Muscle of leg (tissue), 11 donors: ENCODE measurements around the gene CCDC27. TPM values are rescaled to one million over a fixed set of nuclear protein-coding genes. Genes with fewer than 3 reads are reported as not detected.

ENCODE experiments used
- DNase-seq: peaks from one replicate; pipeline ENCODE4 v3.0.0; 2013
- H3K27ac ChIP-seq: one replicate; pipeline ENCODE4 v1.5.1; 2013; ENCODE audit warnings: mild to moderate bottlenecking, low read length, control low read depth
- H3K27me3 ChIP-seq: one replicate; pipeline ENCODE4 v1.6.1; 2013; ENCODE audit warnings: low read length; ENCODE audit not compliant: control insufficient read depth, insufficient read depth
- H3K36me3 ChIP-seq: one replicate; pipeline ENCODE4 v1.6.1; 2013; ENCODE audit warnings: low read length; ENCODE audit not compliant: control insufficient read depth, insufficient read depth
- H3K4me1 ChIP-seq: one replicate; pipeline ENCODE4 v1.6.1; 2013; ENCODE audit warnings: low read length; ENCODE audit not compliant: control insufficient read depth, insufficient read depth
- H3K4me3 ChIP-seq: one replicate; pipeline ENCODE4 v1.5.1; 2013; ENCODE audit warnings: low read length, control low read depth
- H3K9me3 ChIP-seq: replicated peaks from 2 replicates; pipeline ENCODE4 v1.6.1; 2013; ENCODE audit warnings: low read depth, low read length; ENCODE audit not compliant: control insufficient read depth
- WGBS: methylation state at CpG from one replicate; pipeline ENCODE4 v1.1.5; 2013; ENCODE audit warnings: missing lambda C conversion rate; ENCODE audit not compliant: insufficient coverage; 5-methylcytosine and 5-hydroxymethylcytosine counted together
- polyA plus RNA-seq, 8 donors: library from polyadenylated mRNA; unstranded; fragments of 120-200 nt; gene quantifications; one replicate each; pipeline versions ENCODE4 v1.2.1 to v1.2.3, GENCODE V29; 2013; ENCODE audit warnings: inconsistent platforms in 1 of 8, low replicate concordance in 1 of 8; ENCODE audit not compliant: insufficient read length in 8 of 8, insufficient read depth in 1 of 8
- total RNA-seq: library from RNA; stranded (reverse); fragments of 120-200 nt; gene quantifications from one replicate; pipeline ENCODE4 v1.2.4, GENCODE V29; 2013

Gene CCDC27
- total and polyA plus RNA-seq, 9 donors = 0.07 to 0.18 (median 0.10) TPM; not detected in 1

GRCh38 chr1:3783651-3784474 is 31.6 kb downstream of the CCDC27 start:
- no peak overlapping the region for H3K4me3 ChIP-seq
- H3K4me1 ChIP-seq = peaks cover 2% of the 10 kb centered on the region
- no peaks in the 10 kb centered on the region for H3K9me3 ChIP-seq
- DNase-seq = no peak
- H3K36me3 ChIP-seq = peaks cover 77% of the 10 kb centered on the region
- 88% methylated on average over 11 of the region's 30 CpGs for WGBS
- no peak overlapping the region for H3K27ac ChIP-seq
- H3K27me3 ChIP-seq = no peaks in the 10 kb centered on the region

GRCh38 chr1:3785045-3785444 is 32.8 kb downstream of the CCDC27 start:
- no peak overlapping the region for H3K27ac ChIP-seq
- H3K36me3 ChIP-seq = peaks cover 73% of the 10 kb centered on the region
- no peaks in the 10 kb centered on the region for H3K9me3 ChIP-seq
- no peaks in the 10 kb centered on the region for H3K27me3 ChIP-seq
- no peak overlapping the region for H3K4me3 ChIP-seq
- WGBS = 77% methylated on average over 13 of the region's 13 CpGs
- DNase-seq = no peak
- no peaks in the 10 kb centered on the region for H3K4me1 ChIP-seq

- DNase-seq = no peak
- Histone ChIP-seq H3K27ac (no peak overlapping the region), H3K27me3 (no peaks in the 10 kb centered on the region), H3K4me1 (no peaks in the 10 kb centered on the region), H3K36me3 (peaks cover 73% of the 10 kb centered on the region), H3K9me3 (no peaks in the 10 kb centered on the region), H3K4me3 (no peak overlapping the region)
- 98% methylated on average over 5 of the region's 14 CpGs for WGBS
Observed at GRCh38 chr1:3785456-3786157, 33.4 kb downstream of the CCDC27 start.

GRCh38 chr1:3786468-3787348 is 34.5 kb downstream of the CCDC27 start:
- no peak for DNase-seq
- Histone ChIP-seq H3K4me1 (no peaks in the 10 kb centered on the region), H3K4me3 (no peak overlapping the region), H3K27me3 (no peaks in the 10 kb centered on the region), H3K9me3 (no peaks in the 10 kb centered on the region), H3K27ac (no peak overlapping the region), H3K36me3 (peaks cover 65% of the 10 kb centered on the region)
- 95% methylated on average over 40 of the region's 45 CpGs for WGBS

- H3K9me3 ChIP-seq = no peaks in the 10 kb centered on the region
Observed at GRCh38 chr1:3787349-3787715, 35.1 kb downstream of the CCDC27 start.

GRCh38 chr1:3787745-3788605 is 35.7 kb downstream of the CCDC27 start:
- H3K27ac ChIP-seq = no peak overlapping the region
- no peaks in the 10 kb centered on the region for H3K4me1 ChIP-seq
- no peaks in the 10 kb centered on the region for H3K27me3 ChIP-seq
- no peak for DNase-seq
- peaks cover 67% of the 10 kb centered on the region for H3K36me3 ChIP-seq
- no peak overlapping the region for H3K4me3 ChIP-seq
- WGBS = 87% methylated on average over 26 of the region's 26 CpGs
- H3K9me3 ChIP-seq = no peaks in the 10 kb centered on the region

More at GRCh38 chr1:3787349-3787715, 35.1 kb downstream of the CCDC27 start:
- H3K36me3 ChIP-seq = peaks cover 65% of the 10 kb centered on the region
- no peak for DNase-seq
- H3K27ac ChIP-seq = no peak overlapping the region
- H3K4me1 ChIP-seq = no peaks in the 10 kb centered on the region
- 94% methylated on average over 3 of the region's 10 CpGs for whole genome bisulfite sequencing
- H3K27me3 ChIP-seq = no peaks in the 10 kb centered on the region
- no peak overlapping the region for H3K4me3 ChIP-seq

GRCh38 chr1:3788756-3789420 is 36.6 kb downstream of the CCDC27 start:
- no peaks in the 10 kb centered on the region for H3K9me3 ChIP-seq
- no peak overlapping the region for H3K4me3 ChIP-seq
- H3K36me3 ChIP-seq = peaks cover 63% of the 10 kb centered on the region
- H3K4me1 ChIP-seq = no peaks in the 10 kb centered on the region
- H3K27ac ChIP-seq = no peak overlapping the region
- no peaks in the 10 kb centered on the region for H3K27me3 ChIP-seq
- no peak for DNase-seq
- 85% methylated on average over 13 of the region's 16 CpGs for WGBS

- Histone ChIP-seq H3K27ac (no peak overlapping the region), H3K4me1 (peaks cover 2% of the 10 kb centered on the region), H3K4me3 (no peak overlapping the region), H3K27me3 (no peaks in the 10 kb centered on the region), H3K9me3 (no peaks in the 10 kb centered on the region), H3K36me3 (peaks cover 61% of the 10 kb centered on the region)
- WGBS = 86% methylated on average over 32 of the region's 34 CpGs
- no peak for DNase-seq
Observed at GRCh38 chr1:3789421-3790300, 37.4 kb downstream of the CCDC27 start.
